ENCODE results near the gene IL32.

Gene IL32

GRCh38 chr16:3059723-3060242, 5.7 kb upstream of the IL32 start:
- no peak for DNase-seq (ENCODE audit: low read depth)
- TF ChIP-seq CTCF (IDR thresholded peaks at IDR 0.05; ENCODE audit: control insufficient read depth, insufficient read depth, low read depth, low read length, missing control alignments) = no peak
- peak overlapping the region; percentile 19 for H3K4me3 ChIP-seq (ENCODE audit: control insufficient read depth, low read depth, low read length)

DNA sequence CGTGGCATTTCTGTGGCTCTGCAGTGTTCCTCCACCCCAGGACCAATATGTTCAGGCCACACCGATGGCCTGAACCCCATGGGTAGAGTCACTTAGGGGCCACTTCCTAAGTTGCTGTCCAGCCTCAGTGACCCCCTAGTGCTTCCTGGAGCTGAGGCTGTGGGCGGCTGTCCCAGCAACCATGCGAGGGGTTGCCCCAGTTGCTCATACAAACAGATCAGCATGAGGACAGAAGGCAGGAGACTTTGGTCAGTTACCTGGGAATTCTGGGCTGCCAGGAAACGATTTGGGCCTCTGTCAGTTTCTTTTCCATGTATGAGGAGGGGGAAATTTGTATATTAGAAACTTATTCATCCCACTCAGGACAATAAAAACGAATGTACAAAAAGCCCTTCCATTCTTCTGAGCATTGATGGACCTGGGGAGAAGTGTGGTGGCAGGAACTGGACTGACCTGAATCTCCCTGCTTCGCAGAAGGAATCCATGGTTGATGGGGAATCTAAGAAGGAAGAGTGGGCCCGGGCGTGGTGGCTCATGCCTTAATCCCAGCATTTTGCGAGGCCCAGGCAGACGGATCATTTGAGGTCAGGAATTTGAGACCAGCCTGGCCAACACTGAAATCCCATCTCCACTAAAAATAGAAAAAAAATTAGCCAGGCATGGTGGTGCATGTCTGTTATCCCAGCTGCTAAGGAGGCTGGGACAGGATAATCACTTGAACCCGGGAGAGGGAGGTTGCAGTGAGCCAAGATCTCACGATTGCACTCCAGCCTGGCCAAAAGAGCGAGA, 4.9 kb upstream of the IL32 start:
- H3K4me3 ChIP-seq (ENCODE audit: control insufficient read depth, low read depth, low read length) = no peak overlapping the region
- no peak for DNase-seq (ENCODE audit: low read depth)

DNA sequence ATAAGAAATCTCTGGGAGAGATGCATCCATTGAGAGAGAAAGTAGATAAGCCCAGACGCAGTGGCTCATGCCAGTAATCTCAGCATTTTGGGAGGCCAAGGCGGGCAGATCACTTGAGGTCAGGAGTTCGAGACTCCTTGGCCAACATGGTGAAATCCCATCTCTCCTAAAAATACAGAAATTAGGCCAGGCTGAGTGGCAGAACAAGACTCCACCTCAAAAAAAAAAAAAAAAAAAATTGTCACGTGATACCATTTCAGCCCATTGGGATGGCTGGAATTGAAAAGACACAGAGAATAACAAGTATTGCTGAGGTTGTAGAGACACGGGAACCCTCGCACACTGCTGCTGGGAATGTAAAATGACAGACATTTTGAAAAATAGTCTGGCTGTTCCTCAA, 2.9 kb upstream of the IL32 start:
- H3K4me3 ChIP-seq (ENCODE audit: control insufficient read depth, low read depth, low read length) = no peak overlapping the region
- no peak for DNase-seq (ENCODE audit: low read depth)
- no peak for TF ChIP-seq CTCF (IDR thresholded peaks at IDR 0.05; ENCODE audit: control insufficient read depth, insufficient read depth, low read depth, low read length, missing control alignments)

More for the DNA sequence above, 4.9 kb upstream of the IL32 start:
- TF ChIP-seq CTCF (IDR thresholded peaks at IDR 0.05; ENCODE audit: control insufficient read depth, insufficient read depth, low read depth, low read length, missing control alignments) = no peak

- TF ChIP-seq CTCF (IDR thresholded peaks at IDR 0.05; ENCODE audit: control insufficient read depth, insufficient read depth, low read depth, low read length, missing control alignments) = no peak
- no peak for DNase-seq (ENCODE audit: low read depth)
- H3K4me3 ChIP-seq (ENCODE audit: control insufficient read depth, low read depth, low read length) = no peak overlapping the region
These were observed 1.6 kb upstream of the IL32 start for GRCh38 chr16:3063625-3064386.

DNA sequence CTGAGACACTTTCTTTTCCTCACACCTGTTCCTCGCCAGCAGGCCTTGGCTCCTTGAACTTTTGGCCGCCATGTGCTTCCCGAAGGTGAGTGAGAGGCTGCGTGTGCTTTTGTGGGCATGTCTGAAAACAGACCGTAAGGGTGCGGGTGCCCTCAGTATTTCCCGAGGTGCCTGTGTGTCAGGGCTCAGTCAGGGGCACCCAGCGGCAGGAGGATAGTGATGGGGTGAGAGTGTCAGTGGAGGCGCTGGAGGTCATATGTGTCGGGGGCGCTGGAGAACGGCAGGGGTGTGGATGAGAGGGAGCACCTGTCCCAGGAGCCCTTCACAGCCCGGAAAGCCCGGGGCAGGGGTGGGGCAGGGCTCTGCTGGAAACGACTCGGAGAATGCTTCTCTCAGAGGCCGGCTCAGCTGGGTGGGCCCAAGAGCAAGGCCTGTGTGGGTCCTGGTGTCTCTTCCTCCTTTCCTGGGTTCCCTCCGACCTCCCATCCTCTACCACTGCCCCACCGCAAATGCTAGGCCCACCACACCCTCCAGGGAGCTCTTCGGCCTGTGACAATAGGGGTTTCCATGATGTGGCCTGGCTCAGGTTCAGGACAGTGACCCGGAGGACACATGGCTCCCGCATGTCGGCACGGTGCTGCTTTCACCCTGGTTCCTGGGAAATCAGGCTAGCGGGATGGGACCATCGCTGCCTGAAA, 451 bp downstream of the IL32 start:
- no peak overlapping the region for H3K4me3 ChIP-seq (ENCODE audit: control insufficient read depth, low read depth, low read length)
- DNase-seq (ENCODE audit: low read depth) = no peak

More for the DNA sequence above, 451 bp downstream of the IL32 start:
- TF ChIP-seq CTCF (IDR thresholded peaks at IDR 0.05; ENCODE audit: control insufficient read depth, insufficient read depth, low read depth, low read length, missing control alignments) = no peak

All from AG09309 (cell line).